ENCODE measurements around the gene THSD4.

THSD4 gene

DNA sequence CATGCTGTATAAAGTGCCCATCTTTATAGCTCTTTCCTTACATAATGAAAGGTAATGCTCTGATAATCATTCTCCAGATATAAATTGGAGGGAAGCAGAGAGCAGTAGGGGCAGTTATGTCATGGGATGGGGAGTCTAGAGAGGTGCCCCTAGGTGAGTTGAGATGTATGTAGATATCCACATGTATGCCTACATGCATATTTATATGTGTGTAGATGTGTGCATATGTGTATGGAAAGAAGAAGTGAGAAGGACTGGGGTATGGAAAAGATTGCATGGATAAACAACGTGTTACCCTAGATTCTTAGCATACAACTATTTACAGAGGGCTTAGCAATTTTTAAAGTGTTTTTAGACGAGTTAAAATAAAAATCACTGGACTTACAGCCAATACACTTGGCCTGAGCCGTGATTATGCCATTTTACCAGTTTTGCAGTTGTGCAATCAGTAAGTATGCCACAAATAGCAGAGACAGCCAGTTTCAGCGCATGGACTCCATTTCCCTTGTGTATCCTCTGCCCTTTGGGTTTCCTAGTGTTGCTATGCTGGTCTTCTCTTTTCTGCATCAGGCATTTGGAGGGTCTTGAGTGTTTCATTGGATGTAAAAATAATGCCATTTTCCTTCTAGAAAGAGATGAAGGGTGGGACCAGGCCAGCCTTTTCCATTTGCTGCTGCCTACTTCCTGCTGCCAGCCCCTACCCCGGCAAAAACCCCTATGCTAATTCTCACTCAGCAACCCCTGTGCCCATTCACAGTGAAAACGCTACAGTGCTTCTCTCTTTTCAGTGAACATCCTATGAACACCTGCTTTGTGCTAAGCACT is 495.7 kb downstream of the THSD4 start:
- FAIRE-seq = no peak

DNA sequence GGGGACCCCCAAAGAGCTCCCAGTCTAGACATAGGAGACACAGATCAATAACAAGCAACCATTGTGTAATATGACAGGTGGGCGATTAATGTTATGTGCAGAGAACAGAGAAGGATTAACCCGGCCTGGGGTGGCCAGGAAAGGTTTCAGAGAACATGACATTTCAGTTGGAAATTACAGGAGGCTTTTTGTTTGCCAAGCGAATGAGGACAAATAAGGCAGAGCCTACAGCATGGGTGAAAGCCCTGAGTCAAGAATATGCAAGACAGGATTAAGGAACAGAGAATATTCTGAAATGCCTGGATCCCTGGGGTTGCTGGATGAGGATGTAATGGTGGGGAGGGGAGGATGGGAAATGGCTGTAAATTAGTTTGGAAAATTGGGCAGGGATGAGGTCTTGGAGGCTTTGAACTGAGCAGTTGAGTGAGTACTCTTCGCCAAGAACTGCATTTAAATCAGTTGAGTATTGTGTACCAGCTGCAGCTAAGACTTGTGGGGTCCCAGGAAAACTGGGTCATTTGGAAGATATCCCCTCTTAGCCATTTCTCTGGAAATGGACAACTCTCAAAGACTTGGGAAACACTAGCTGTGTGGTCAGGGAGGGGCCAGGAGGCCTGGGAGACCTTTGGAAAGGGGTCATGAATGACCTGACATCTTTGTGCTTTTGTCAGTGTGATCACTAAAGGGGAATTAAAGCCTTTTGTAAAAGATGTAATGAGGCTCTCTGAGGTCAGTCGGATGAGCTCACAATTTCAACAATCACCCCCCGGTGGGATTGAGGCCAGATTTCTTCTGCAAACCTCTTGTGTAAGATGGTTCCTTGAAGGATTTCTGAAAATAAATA is 496.5 kb downstream of the THSD4 start:
- no peak for FAIRE-seq

DNA sequence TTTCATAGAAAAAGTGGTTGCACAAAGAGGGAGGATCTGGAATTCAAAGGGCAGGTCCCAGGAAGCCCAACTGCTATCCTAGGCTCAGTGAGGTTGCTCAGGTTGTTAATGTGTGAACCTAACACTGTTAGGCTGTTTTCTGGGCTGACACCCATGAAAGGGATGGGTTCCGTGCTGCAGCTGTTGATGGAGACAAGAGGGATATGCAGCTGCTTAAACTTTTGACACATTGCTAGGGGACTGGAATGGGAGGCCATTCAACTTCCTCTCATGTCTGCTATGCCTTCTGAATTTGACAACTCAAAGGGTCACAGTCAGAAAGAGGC is 497.1 kb downstream of the THSD4 start:
- FAIRE-seq = no peak

DNA sequence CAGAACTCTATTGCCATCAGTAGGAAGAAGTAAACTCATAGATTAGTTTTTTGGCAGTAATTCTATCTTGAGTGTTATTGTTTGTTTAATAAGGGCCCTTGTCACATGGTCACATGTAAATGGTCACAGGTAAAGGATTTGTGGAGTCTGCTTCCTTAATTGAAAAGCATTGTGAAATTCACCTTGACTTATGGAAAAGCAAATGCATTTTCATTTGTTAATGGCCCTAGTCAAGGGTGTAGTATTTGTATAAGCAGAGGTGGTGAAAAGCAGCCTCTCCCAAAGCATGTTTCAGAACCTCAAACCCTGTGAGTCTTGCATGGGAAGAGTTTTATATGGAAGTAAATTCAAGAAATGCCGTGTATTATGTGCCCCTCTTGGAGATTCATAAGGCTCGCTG is 497.6 kb downstream of the THSD4 start:
- no peak for FAIRE-seq

DNA sequence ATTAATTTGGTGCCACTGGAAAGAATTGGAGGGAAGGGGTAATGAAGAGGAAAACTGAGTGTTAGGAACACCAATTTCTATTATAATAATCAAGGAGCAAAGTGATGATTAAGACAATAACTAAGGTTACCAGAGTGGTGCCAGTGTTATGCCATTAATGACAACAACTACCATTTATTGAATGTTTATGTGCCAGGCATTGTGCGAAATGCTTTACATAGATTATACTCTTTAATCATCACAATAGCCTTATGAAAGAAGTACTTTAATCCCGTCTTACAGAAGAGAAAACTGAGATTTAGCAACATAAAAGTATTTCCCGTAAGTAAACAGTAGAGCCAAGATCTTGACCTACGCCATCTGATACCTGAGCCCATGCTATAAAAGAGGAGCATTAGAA is 507.8 kb downstream of the THSD4 start:
- no peak for FAIRE-seq

DNA sequence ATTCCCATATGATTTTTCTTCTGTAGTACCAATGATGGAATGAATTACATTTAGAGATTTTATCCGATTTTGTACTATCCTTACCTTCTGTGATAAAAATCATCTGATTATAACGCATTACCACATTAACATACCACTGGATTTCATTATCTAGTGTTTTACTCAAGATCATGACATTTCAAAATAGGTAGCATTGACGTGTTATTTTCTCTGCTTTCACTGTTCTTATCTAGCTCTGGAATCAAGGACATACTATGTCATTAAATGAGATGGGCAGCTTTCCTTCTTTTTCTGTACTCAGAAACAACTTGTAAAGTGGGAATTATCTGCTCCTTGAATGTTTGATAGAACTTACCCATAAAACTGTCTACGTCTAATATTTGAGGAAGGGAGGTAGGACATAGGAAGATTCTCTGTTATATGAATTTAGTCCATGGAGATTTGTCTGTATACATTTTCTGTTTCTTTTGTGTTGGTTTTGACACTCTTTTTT is 511.4 kb downstream of the THSD4 start:
- FAIRE-seq = no peak

DNA sequence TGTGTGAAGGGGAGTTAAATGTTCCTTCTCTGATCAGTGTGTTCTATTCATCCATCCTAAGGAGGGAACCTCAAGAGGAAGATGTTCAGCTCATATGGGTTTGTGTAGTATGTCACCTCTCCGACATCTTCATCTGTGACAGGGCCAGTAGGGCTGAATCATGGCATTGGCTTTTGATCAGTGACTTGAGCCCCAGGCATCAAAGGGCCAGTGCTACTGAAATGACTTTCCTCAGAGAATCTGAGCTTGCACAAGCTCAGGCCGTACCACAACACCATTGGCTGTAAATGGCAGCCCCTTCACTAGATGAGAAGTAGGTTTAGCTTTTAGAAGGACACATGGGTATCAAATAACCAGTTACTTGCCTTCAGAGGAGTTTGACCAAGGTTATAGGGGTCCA is 511.9 kb downstream of the THSD4 start:
- no peak for FAIRE-seq

DNA sequence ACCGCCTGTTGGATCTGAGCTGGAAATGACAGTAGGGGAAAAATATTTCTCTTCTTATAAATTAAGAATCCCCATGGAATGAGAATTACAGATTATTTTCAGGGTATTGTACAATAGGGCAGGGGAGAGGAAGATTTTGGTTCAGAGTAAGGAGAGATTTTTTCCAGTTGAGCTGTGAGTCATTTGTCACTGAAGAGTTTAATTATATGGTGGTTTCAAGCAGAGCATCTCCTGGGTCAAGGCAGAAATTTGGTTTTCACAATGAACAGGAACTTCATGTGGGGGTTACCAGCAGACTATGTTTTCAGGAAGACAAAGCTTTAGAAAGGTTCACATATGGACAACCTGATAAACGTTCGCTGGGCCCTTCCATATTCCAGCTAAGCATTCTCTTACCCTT is 512.3 kb downstream of the THSD4 start:
- FAIRE-seq = no peak

DNA sequence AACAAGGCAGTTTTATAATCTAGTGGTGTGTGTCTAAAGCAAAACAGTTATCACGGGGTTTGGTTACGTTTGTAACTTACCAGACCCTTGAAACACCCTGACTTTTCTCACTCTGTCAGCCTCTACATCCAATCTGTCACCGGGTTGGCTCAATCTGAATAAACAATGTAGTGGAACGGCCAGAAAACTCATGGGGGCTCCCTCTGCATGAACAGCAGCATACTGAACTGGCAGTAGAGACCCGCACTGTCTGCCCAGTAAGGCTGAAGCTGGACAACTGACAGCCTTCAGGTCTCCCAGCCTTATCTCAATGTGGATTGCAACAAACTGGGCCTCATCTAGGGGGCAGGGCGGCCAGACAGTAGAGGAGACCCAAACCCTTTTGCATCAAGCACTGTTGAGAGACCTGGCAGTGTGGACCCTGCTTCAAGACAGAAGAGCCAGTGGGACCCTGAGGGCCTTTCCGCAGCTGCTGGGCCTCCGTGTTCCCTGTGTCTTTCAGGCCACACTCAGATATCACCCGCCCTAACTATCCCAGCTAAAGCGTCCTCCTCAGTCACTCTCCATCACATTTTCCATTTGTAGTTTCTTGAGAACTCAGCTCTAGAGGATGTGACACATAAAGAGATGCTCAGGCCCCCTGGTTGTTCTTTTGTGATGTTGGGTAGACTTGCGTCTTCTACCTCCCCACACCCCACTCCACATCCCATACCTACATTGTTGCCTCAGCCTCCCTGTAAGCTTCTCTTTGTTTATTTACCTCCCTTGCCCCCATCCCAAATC is 513.9 kb downstream of the THSD4 start:
- FAIRE-seq = no peak

DNA sequence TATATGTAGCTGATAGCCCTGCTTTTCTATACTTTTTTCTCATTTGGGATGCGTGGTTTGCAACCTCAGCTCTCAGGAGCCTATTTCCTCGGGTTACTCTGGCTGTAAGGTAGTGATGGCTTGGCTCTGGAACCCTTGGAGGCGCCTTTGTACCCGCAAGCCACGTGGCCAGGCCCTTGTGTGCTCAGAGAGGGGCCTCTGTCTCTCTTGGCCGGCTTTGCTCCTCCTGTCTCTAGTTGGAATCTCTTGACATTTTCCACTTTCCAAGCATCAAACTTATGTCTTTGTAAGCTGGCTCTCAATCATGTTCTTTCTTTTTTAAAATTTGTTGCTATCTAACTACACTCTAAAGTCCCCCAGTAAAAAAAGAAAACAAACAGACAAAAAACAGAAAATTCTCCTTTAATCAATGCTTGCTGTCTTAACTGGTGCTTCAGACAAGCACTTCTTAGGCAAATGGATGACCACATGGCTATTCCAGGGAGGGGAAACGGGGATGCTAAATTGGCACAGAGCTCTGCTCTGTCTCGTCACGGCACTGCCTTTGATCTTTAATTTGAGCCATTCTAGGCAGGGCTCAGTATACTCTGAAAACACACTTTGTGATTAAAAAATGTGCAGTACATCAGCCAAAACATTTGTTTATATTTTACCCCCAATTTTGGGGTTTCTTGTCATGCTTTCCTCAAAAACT is 514.7 kb downstream of the THSD4 start:
- no peak for FAIRE-seq

DNA sequence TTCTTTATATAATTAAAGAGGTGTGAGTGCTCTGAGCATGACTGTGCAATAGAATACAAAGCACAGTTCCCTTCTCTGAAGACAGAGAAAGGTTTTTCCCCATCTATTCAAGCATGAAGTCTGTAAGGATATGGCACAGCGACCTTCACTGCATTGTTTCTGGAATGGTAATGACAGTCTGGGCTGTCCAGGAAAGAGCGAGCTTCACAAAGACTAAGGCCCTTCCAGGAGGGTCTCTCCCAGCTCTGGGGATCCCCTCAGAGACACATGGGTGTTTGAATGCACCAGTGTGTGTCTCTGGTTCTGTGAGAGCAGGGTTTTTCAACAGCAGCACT is 515.2 kb downstream of the THSD4 start:
- FAIRE-seq = no peak

DNA sequence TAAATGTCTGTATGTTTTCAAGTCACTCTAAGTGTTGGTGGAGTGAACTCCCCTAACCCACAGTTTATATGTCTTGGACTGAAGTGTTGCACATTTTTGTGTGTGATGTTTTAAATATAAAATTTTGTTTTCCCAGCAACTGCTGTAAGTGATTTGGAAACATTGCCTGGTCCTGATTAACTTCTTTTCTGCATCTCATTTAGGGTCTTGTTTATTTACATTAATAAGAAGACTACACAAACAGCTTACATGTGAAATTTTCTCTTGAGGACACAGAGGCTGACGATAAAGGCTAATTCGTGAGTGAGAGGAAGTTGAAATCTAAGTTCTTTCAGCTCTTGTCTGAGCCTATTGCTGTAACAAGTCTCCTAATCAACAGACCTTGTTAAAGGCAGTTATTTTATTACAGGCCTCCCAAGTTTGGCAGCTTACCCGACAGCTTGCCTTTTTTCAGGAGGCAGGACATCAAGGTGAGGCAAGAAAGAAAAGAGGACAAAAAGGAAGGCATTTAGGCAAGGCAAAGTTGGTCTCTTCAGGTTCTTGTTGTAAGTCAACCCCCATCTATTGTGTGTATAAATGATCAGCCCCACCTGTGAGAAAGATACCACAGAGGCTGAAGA is 517.4 kb downstream of the THSD4 start:
- no peak for FAIRE-seq

DNA sequence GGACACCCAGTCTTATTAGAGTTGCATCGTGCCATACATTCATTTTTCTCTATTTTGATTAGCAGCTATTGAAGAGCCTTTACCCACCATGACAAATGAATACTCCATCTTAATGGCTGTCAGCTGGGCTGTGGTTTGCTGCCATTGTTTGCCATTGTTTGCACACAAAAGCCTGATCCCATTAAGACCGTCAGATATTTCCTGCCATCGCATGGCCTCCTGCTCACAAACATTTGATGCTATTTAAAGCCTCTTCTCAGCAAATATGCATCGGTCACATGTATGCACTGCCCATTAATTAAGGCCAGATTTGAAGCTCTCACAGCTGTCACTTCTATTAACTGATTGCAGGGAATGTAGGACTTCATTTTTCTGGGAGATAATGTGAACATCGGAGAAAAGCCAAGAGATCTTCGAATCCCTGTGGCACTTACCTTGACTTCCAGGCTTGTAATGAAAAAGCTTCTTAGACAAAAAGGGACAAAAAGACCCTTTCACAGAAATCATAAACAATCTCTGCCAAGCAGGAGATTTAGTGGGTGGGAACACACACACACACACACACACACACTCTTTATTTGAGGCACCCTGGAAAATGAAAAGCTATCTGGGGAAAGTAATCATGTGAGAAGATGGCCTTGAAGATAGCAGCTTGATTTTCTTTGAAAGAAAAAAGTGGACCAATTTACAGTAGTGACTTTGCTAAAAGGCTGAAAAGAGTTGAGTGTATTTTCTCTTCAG is 519.7 kb downstream of the THSD4 start:
- FAIRE-seq = no peak

DNA sequence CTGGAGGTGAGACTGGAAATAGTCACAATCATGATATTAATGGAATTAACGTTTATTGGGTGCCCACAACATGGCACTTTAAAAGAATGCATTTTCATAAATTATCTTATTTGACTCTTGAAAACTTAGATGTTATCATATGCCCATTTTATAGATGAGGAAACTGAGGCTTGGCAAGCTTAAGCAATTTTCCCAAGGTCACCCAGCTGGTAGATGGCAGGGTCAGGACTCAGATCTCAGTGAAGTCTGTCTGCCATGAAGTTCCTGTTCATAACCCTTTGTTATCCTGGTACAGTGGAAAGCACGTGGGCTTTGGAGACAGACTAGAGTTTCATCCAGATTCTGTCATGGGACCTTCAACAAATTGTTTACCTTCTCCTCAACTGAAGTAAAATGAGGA is 520.5 kb downstream of the THSD4 start:
- no peak for FAIRE-seq

DNA sequence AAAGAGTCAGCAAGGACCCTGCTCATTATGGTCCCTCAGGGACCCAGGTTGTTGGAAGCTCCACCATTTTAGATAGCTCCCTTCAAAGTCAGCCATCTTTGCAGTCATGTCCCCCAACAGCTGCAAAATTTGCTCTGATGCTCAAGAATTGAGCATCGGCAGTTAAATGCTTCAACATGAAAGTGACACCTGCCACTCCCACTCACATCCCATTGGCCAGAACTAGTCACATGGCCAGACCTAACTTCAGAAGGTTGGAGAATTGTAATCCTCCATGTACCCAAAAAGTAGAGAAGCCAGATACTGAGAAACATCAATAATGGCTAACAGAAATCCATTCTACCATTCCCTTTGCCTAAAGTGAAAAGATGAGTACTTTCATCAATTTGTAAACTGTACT is 523.6 kb downstream of the THSD4 start:
- no peak for FAIRE-seq

DNA sequence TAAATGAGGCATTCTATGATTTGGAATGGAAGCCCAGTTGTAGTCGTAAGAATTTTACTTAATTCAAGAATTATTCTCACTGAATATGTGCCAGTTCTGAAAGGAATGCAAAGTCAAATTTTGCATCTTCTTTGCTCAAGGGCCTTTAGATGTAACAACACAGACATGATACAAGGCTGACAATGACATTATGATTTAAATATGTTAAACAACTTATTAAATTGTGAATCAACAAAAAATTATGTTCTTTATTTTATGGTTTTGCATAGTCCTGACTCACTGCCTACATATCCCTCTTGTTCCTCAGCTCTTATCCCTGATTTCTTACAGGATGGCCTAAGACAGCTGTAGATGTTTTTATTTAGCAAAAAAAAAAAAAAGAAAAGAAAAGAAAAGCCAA is 524.2 kb downstream of the THSD4 start:
- no peak for FAIRE-seq

DNA sequence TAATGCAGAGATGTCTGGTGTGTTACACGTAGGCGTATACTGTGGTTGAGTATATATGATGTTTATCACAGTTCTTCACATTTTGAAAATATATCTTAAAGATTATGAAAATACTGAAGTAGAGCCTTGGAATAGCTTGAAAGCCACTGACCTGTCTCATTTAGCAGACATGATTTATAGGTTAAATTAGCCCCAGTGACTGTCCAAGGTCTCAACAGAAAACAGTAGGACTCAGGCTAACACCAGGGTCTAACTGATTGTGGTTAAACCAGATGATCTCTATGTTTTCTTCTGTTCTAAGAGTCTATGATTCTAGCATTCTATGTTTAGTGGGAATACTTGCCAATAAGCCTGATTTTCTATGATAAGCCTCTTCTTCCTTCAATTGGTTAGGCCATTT is 528.6 kb downstream of the THSD4 start:
- no peak for FAIRE-seq

DNA sequence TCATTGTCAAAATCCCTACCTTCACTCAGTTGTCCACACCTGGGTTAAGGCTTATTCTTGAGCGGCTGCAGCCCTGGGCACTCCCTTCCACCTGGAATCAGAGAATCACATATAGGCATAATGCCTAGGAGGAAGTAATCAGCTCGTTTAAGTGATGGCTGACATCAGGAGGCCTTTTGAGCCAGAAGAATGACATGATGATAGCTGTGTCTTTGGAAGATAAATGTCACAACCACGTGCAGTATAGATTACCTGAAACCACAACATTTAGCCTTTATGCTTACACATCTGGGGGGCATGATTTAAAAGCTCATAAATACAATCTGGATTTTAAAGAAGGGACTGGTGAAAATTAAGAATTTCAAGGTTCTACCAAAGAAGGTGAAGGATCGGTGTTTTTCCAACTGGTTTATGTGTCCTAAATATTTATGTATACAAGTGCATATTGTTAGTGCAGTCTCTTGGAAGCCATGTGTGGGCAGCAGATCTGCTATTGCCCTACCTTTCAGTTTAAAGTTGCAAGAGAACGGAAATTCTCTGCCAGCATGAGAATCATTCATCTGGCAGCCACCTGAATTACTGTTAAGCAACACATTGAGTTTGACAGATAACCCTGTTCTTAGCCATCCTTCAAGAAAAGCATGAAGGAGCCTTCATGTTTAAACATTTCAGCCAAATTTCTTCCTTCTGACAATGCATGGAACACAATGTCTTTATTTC is 531.7 kb downstream of the THSD4 start:
- FAIRE-seq = no peak

DNA sequence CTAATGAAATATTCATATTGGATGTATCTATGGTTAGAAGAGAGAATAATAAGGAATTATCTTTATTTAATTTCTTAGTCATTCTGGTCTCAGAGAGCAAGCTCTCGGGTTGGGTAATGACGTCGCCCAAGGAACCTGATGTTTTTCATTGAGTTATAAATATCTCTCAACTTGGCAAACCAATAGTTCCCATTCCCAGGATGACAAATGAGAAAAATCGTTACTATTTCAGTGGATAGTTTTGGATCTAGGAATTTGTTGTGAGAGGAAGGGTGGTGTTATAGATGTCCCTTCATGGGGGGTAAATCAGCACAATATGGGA is 532.2 kb downstream of the THSD4 start:
- FAIRE-seq = no peak

DNA sequence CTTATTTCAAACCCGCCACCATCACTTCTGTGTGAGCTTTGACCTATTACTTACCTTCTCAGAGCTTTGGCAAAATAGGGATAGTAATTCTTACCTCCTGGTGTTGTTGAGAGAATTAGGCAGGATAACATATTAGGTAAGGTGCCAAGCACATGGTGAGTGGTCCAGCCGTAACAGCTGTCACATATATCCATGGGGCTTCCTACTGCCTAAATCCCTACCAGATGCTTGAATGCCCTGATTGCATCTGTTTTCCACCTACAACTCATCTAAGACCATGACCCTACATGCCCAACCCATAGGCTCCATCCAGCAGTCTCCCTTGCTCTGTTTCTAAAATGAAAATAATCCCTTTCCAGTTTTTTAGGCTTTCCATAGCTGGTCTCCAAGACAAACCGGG is 532.8 kb downstream of the THSD4 start:
- FAIRE-seq = no peak

DNA sequence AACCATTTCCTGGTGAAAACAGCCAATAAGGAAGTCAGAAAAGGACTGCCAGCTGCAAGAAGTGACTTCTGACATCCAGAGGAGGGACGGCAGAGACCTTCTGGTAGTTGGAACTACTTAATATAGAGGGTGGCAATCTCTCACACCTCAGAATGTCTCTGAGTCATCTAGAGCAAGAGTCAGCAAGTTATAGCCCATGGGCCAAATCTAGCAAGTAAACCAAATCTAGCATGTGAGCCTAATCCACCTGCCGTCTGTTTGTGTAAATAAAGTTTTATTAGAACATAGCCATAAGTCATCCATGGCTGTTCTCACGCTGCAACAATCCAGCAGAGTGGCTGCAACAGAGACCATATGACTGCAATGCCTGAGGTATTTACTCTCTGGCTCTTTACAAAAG is 534.6 kb downstream of the THSD4 start:
- FAIRE-seq = no peak
